Measurements from ENCODE around the gene RB1. TPM values are rescaled to one million over a fixed set of nuclear protein-coding genes. Genes with fewer than 3 reads are reported as not detected.

RB1 gene
- polyA plus RNA-seq, 3 donors: 18.4 to 38.8 (median 29.9) TPM

GRCh38 chr13:48488995-48489394, 185.4 kb downstream of the RB1 start:
- Mint-ChIP-seq H3K9me3 (peaks cover 0 to 2% (median 0%) of the 10 kb centered on the region in 7 donors), H3K27me3 (ENCODE audit: low read depth in 3 of 3) (no peaks in the 10 kb centered on the region), H3K4me3 (peak overlapping the region; percentile 41 to 84), H3K27ac (peak overlapping the region; percentile 51 to 88 (median 77)), H3K36me3 (peaks cover 43 to 54% of the 10 kb centered on the region in 2 donors), H3K4me1 (peaks cover 53% of the 10 kb centered on the region)
- H3K4me3 ChIP-seq (replicated peaks in 1 of 3; ENCODE audit: low read depth in 2 of 3, low read length in 3 of 3): peak overlapping the region; percentile 2 to 69 (median 24)
- no peaks in the 10 kb centered on the region for H4K20me1 ChIP-seq (ENCODE audit: insufficient read depth, low read length)
- no peak overlapping the region for H3K9ac ChIP-seq (ENCODE audit: insufficient read depth, low read length, poor library complexity, severe bottlenecking)
- no peak for TF ChIP-seq CTCF (IDR thresholded peaks at IDR 0.05)
- no peaks in the 10 kb centered on the region for H3K9me3 ChIP-seq (replicated peaks in 1 of 2; ENCODE audit: control insufficient read depth in 1 of 2, insufficient read depth in 1 of 2, low read length in 2 of 2)
- H3K27me3 ChIP-seq (ENCODE audit: control insufficient read depth in 2 of 2, insufficient read depth in 2 of 2, low read length in 2 of 2): no peaks in the 10 kb centered on the region
- DNase-seq: no peak
- H3K4me2 ChIP-seq (replicated peaks; ENCODE audit: extremely low read depth, low read length, poor library complexity, severe bottlenecking): peak overlapping the region; percentile 73
- H3K36me3 ChIP-seq (replicated peaks in 1 of 2; ENCODE audit: control insufficient read depth in 1 of 2, insufficient read depth in 2 of 2, low read length in 2 of 2): peaks cover 23 to 48% of the 10 kb centered on the region in 2 donors
- H2AFZ ChIP-seq (ENCODE audit: insufficient read depth, low read depth, low read length, poor library complexity, severe bottlenecking): no peak overlapping the region
- intact Hi-C loops (cut with micrococcal nuclease): no loop called here
- H3K27ac ChIP-seq (ENCODE audit: low read depth in 1 of 2, low read length in 2 of 2): peak overlapping the region in 1 of 2 donors; percentile 92
- peaks cover 58 to 68% of the 10 kb centered on the region in 2 donors for H3K4me1 ChIP-seq (ENCODE audit: control insufficient read depth in 1 of 2, insufficient read depth in 2 of 2, low read length in 2 of 2)
- peaks cover 39% of the 10 kb centered on the region for H3K79me2 ChIP-seq (ENCODE audit: insufficient read depth, low read length)

- H3K79me2 ChIP-seq (ENCODE audit: insufficient read depth, low read length): peaks cover 39% of the 10 kb centered on the region
- H3K4me3 ChIP-seq (replicated peaks in 1 of 3; ENCODE audit: low read depth in 2 of 3, low read length in 3 of 3): peak overlapping the region in 1 of 3 experiments; percentile 69
- no peaks in the 10 kb centered on the region for H3K9me3 ChIP-seq (replicated peaks in 1 of 2; ENCODE audit: control insufficient read depth in 1 of 2, insufficient read depth in 1 of 2, low read length in 2 of 2)
- H3K4me1 Mint-ChIP-seq: peaks cover 55% of the 10 kb centered on the region
- no peak for TF ChIP-seq CTCF (IDR thresholded peaks at IDR 0.05)
- H3K9me3 Mint-ChIP-seq: peaks cover 0 to 2% (median 0%) of the 10 kb centered on the region in 7 donors
- no peak overlapping the region for H3K9ac ChIP-seq (ENCODE audit: insufficient read depth, low read length, poor library complexity, severe bottlenecking)
- peaks cover 64 to 75% of the 10 kb centered on the region in 2 donors for H3K4me1 ChIP-seq (ENCODE audit: control insufficient read depth in 1 of 2, insufficient read depth in 2 of 2, low read length in 2 of 2)
- peak overlapping the region in 1 of 2 donors; percentile 51 for H3K4me3 Mint-ChIP-seq
- H3K27ac Mint-ChIP-seq: peak overlapping the region in 5 of 7 donors; percentile 20 to 77 (median 55)
- intact Hi-C loops (cut with micrococcal nuclease): loop anchor here (5.0 kb wide), 2 partner anchors 83 to 88 kb away; no protein-coding TSS in a partner anchor
- H3K27me3 Mint-ChIP-seq (ENCODE audit: low read depth in 3 of 3): no peaks in the 10 kb centered on the region
- peaks cover 43 to 52% of the 10 kb centered on the region in 2 donors for H3K36me3 Mint-ChIP-seq
- peak overlapping the region in 1 of 2 donors; percentile 92 for H3K27ac ChIP-seq (ENCODE audit: low read depth in 1 of 2, low read length in 2 of 2)
- H3K36me3 ChIP-seq (replicated peaks in 1 of 2; ENCODE audit: control insufficient read depth in 1 of 2, insufficient read depth in 2 of 2, low read length in 2 of 2): peaks cover 23 to 50% of the 10 kb centered on the region in 2 donors
- H3K27me3 ChIP-seq (ENCODE audit: control insufficient read depth in 2 of 2, insufficient read depth in 2 of 2, low read length in 2 of 2): no peaks in the 10 kb centered on the region
- DNase-seq: no peak
- H3K4me2 ChIP-seq (replicated peaks; ENCODE audit: extremely low read depth, low read length, poor library complexity, severe bottlenecking): peak overlapping the region; percentile 73
- H2AFZ ChIP-seq (ENCODE audit: insufficient read depth, low read depth, low read length, poor library complexity, severe bottlenecking): no peak overlapping the region
- no peaks in the 10 kb centered on the region for H4K20me1 ChIP-seq (ENCODE audit: insufficient read depth, low read length)
These were observed 186.1 kb downstream of the RB1 start for GRCh38 chr13:48489666-48490065.
